SK-N-MC (cell line): Measurements from ENCODE around the gene PRKCZ.

Experiments used
- DNase-seq: peaks from one replicate; pipeline ENCODE4 v3.0.0-alpha.2; 2011; ENCODE audit warnings: low read depth, low spot score
- H3K27ac ChIP-seq: fragments of 200-600 bp; sonication (generic); 2 replicates; pipeline ENCODE4 v1.5.1; 2016; ENCODE audit warnings: mixed run types
- H3K36me3 ChIP-seq: fragments of 200-600 bp; sonication (generic); 2 replicates; pipeline ENCODE4 v1.6.1; 2017; ENCODE audit warnings: antibody characterized with exemption, low read length, mixed read lengths; ENCODE audit not compliant: insufficient read depth
- H3K4me3 ChIP-seq: fragments of 200-600 bp; sonication (generic); 2 replicates; pipeline ENCODE4 v1.5.1; 2016
- H3K9ac ChIP-seq: fragments of 200-600 bp; sonication (generic); 2 replicates; pipeline ENCODE4 v1.8.0; 2017; ENCODE audit warnings: mixed run types, mixed read lengths; ENCODE audit not compliant: insufficient read length
- H3K9me3 ChIP-seq: fragments of 200-600 bp; sonication (generic); 2 replicates; pipeline ENCODE4 v1.6.1; 2017; ENCODE audit warnings: low read depth, mild to moderate bottlenecking, antibody characterized with exemption, low read length, moderate library complexity, mixed read lengths
- EZH2 ChIP-seq: fragments of 200-600 bp; sonication (generic); IDR thresholded peaks from one replicate; pipeline ENCODE4 v1.6.1; 2017; ENCODE audit warnings: antibody characterized with exemption
- FOXP2 ChIP-seq: optimal IDR thresholded peaks from 2 replicates; pipeline ENCODE3; 2011; ENCODE audit warnings: mild to moderate bottlenecking, moderate library complexity; ENCODE audit not compliant: insufficient read depth; ENCODE audit errors: extremely low read length, control extremely low read depth
- POLR2AphosphoS5 ChIP-seq: IDR thresholded peaks from 2 replicates; pipeline ENCODE4 v1.6.1; 2012; ENCODE audit warnings: mild to moderate bottlenecking, low read depth, low read length, borderline replicate concordance

PRKCZ gene

DNA sequence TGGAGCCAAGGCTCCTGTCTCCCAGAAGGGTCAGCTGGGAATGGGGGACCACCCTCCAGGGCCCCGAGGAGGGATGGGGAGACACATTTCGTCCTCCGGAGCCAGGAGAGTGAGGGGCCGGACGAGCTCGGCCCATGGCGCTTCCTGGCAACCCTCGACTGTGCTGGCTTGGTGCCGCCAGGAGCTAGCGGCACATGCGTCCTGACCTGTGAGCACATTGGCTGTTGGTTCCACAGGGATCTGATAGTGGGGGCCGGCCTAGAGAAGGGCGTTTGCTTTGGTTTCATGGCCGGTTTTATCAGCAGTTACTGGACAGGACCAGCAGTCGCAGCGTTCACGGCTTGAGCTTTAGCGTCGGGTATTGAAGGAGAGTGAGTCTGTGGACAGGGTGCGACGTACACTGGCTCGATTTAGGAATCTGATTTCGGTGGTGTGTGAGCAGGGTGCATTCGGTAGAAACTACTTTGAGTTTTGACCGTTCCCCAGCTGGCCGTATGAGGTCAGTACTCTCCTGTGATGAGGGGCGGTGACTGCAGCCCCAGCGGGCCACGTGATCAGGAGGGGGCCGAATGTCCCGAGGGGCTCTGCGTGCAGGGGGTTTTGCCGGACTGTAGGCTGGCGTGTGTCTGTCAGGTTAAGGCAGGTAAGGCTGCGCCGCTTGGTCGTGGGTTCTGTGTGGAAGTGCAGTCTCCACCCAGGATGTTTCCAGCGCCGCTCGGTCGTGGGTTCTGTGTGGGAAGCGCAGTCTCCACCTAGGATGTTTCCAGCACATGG lies 125.7 kb downstream of the PRKCZ start:
- no peaks in the 10 kb centered on the region for H3K36me3 ChIP-seq
- DNase-seq: no peak
- H3K9me3 ChIP-seq: no peaks in the 10 kb centered on the region
- no peak overlapping the region for H3K27ac ChIP-seq
- TF ChIP-seq FOXP2 (no peak), EZH2 (no peak), POLR2AphosphoS5 (no peak)
- no peak overlapping the region for H3K4me3 ChIP-seq
- H3K9ac ChIP-seq: no peak overlapping the region

DNA sequence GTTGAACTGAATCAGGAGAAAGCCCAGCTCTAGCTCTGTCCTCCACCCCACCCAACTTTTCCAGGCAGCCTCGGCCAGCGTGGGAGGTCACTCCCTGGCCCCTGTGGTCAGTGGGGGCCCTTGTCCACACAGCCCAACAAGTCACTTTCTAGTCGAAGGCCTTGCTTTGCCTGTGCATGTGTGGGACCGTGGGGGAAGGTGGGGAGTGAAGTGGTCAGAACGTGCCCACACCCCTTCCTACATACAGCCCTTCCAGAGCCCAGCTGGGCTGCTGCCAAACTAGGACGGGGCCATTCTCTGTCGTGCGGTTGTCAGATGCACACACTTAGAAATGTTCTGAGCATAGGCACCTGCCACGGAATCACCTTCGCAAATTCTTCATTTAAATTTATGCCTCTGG lies 126.4 kb downstream of the PRKCZ start:
- Histone ChIP-seq H3K27ac (no peak overlapping the region), H3K9ac (no peak overlapping the region), H3K4me3 (no peak overlapping the region), H3K9me3 (no peaks in the 10 kb centered on the region), H3K36me3 (no peaks in the 10 kb centered on the region)
- TF ChIP-seq FOXP2 (no peak), EZH2 (no peak), POLR2AphosphoS5 (no peak)
- no peak for DNase-seq

DNA sequence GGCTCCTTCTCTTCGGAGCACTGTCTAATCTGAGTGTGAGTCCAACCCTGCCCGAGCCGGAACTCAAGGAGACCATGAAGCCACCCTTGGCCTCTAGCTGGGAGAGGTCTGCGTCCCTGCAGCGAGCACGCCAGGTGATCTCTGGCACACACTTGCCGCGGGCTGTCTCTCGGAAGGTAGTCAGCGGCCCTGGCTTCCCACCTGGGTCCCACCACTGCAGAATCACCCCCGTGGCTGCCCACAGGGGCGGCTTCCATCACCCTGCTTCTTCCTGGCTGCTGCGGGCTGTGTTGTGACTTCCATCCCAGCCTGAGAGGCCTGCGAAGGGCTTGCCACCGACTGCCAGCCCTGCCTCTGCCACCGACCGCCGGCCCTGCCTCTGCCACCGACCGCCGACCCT lies 127.3 kb downstream of the PRKCZ start:
- Histone ChIP-seq H3K9me3 (no peaks in the 10 kb centered on the region), H3K27ac (no peak overlapping the region), H3K4me3 (no peak overlapping the region), H3K36me3 (no peaks in the 10 kb centered on the region), H3K9ac (no peak overlapping the region)
- TF ChIP-seq FOXP2 (no peak), EZH2 (no peak), POLR2AphosphoS5 (no peak)
- DNase-seq: no peak

DNA sequence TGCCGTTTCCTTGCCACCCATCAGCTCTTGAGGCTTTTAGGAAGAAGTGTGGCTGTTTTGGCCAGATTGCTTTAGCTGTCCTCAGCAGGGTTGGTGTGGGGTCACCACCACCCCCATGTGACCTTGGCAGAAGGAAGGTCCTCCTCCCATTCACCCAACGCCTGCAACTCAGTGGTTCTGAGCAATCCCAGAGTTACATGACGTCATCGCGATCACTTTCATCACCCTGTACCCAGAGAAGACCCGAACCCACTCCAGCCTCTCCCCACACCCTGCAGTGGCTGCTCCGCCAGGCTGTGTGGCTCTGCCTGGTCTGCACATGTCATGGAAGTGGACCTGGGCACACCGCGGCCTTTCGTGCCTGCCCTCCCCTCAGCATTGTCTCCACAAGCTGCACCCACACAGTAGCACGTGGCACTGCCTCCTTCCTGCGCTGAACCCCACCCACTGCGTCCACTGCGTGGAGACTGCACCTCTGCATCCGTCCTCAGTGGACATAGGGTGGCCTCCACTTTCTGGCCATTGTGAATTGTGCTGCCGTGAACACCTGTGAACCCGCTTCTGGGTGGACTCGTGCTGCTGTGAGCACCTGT lies 127.8 kb downstream of the PRKCZ start:
- Histone ChIP-seq H3K9me3 (no peaks in the 10 kb centered on the region), H3K4me3 (no peak overlapping the region), H3K9ac (no peak overlapping the region), H3K27ac (no peak overlapping the region), H3K36me3 (no peaks in the 10 kb centered on the region)
- no peak for TF ChIP-seq FOXP2
- no peak for TF ChIP-seq EZH2
- no peak for TF ChIP-seq POLR2AphosphoS5
- no peak for DNase-seq

DNA sequence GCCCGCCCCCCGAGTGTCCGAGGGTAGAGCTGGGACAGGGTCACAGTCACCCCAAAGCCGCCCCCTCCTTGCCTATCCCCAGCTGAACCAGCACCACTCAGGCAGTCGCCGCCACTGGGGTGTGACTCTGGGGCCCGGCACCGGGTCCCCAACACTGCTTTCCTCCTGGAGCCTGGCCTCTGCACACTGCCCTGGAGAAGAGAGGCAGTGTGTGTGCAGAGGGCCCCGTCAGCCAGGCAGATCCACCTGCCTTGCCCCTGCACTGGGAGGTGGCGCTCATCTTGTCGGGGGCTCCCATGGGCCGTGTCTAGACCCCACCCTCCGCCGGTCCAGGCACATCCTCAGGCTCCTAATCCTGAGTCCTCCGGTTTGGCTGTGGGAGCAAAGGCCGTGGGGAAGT lies 128.7 kb downstream of the PRKCZ start:
- Histone ChIP-seq H3K4me3 (no peak overlapping the region), H3K9ac (no peak overlapping the region), H3K27ac (no peak overlapping the region), H3K9me3 (no peaks in the 10 kb centered on the region), H3K36me3 (no peaks in the 10 kb centered on the region)
- DNase-seq: no peak
- TF ChIP-seq EZH2 (no peak), POLR2AphosphoS5 (no peak), FOXP2 (no peak)

DNA sequence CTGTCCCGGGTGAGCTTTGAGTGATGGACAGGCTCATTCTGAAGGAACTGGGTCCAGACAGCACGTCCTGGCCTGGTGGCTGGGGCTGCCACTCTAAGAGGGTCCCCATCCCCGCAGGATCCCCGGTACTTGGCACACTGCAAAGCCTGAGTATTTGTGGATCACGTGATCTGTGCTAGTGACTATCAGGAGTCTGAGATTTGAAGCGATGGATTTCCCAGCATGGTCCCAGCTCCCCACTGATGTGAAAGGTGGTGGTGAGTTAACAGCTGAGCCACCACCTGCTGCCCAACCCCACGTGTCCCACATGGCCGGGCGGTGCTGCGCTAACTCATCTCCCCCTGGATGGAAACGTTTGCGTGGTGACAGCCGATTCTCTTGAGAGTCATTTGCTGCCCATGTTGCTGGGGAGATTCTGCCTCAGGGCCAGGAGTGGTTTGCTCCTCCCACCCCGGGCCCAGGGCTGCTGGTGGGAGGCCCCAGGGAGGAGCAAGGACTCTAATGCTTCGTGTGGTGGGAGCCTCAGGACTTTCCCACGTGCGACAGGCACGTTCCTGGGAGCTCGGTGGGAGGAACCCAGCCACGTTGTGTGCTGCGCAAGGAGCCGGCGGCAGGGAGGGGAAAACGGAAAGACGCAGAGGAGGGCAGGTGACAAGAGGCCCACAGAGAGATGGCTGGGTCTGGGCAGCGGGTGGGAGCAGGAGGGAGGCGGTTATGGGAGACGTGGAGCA lies 129.2 kb downstream of the PRKCZ start:
- no peaks in the 10 kb centered on the region for H3K9me3 ChIP-seq
- H3K27ac ChIP-seq: no peak overlapping the region
- H3K9ac ChIP-seq: no peak overlapping the region
- no peak for DNase-seq
- no peak for TF ChIP-seq EZH2
- no peak for TF ChIP-seq FOXP2
- no peak for TF ChIP-seq POLR2AphosphoS5
- no peak overlapping the region for H3K4me3 ChIP-seq
- H3K36me3 ChIP-seq: no peaks in the 10 kb centered on the region

DNA sequence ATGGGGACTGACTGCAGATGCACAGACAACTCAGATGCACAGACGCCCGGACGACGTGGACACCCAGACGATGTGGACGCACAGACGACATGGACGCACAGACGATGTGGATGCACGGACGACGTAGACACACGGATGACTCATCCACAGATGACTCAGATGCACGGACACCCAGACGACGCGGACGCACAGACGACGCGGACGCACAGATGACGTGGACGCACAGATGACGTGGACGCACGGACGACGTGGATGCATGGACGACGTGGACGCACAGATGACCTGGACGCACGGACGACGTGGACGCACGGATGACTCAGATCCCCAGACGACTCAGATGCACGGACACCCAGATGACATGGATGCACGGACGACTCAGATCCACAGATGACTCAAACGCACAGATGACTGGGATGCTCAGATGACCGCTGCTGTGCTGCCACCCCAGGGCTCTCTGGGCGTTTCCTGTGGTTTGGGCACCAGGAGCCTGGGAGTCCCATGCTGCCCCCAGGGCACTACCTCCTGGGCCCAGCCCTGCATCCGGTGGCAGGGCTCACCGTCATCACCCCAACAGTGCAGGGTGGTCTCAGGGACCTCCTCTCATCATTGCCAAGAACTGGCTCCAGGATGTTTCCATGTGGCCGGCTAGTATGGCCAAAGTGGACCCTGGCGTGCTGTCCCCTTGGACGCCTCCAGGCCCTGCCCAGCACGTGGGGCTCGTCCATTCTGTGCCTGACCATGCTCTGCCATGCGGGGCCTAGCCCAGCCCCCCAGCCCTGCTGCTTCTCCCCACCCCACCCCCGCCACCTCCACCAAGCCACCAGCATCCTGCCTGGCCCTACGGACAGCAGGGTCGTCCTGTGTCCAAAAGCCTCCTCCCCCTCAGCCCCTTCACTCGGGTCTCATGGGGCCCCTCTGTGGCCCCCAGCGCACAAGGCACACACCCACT lies 130.4 kb downstream of the PRKCZ start:
- TF ChIP-seq EZH2: no peak
- no peak for TF ChIP-seq FOXP2
- no peak for TF ChIP-seq POLR2AphosphoS5

DNA sequence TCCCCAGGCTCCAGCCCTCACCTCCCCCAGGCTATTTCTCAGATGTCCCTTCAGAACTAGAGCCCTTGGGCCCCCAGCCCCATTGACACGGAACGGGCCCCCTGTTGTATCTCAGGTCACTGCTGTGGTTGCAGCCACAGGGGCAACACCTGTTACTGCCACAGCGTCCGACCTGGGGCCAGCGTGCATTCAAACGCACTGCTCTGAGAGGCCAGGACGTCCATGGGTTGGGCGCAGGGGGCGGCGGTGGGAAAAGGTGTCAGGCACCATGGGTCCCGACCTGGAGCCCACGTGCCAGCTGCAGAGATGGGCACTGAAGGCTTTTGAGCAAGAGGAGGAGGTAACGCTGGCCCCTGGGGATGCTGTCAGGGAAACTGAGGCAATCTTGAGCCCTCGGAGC lies 131.1 kb downstream of the PRKCZ start:
- Histone ChIP-seq H3K4me3 (no peak overlapping the region), H3K9me3 (no peaks in the 10 kb centered on the region), H3K36me3 (no peaks in the 10 kb centered on the region), H3K9ac (no peak overlapping the region), H3K27ac (no peak overlapping the region)
- DNase-seq: no peak
- no peak for TF ChIP-seq POLR2AphosphoS5
- no peak for TF ChIP-seq EZH2
- no peak for TF ChIP-seq FOXP2

More for the DNA sequence above, 130.4 kb downstream of the PRKCZ start:
- DNase-seq: no peak
- Histone ChIP-seq H3K36me3 (no peaks in the 10 kb centered on the region), H3K4me3 (no peak overlapping the region), H3K27ac (no peak overlapping the region), H3K9ac (no peak overlapping the region), H3K9me3 (no peaks in the 10 kb centered on the region)
